ENCODE data around the gene WDR91.

GRCh38 chr7:135195156-135195555, 16.2 kb downstream of the WDR91 start:
- no peak for TF ChIP-seq CTCF (conservative IDR thresholded peaks at IDR 0.05 in 1 of 2, IDR thresholded peaks at IDR 0.05 in 1 of 2; ENCODE audit: low read depth in 1 of 2, low read length in 2 of 2)
- no peak for TF ChIP-seq EZH2 (IDR thresholded peaks at IDR 0.05; ENCODE audit: low read length, missing control alignments)
